Measurements from ENCODE around the gene GPX4. TPM values are rescaled to one million over a fixed set of nuclear protein-coding genes. Genes with fewer than 3 reads are reported as not detected.

Gene GPX4
- total and polyA plus RNA-seq, 2 of the 13 experiments (the other 11 are each of a cell fraction or from before 2014, with no cell fraction given): 535 to 613 TPM

GRCh38 chr19:1102407-1103131 lies 1.2 kb upstream of the GPX4 start (continued):
- TF ChIP-seq ZHX2 (IDR thresholded peaks at IDR 0.05; ENCODE audit: low read depth) (no peak), ZHX2 (CRISPR knock-in tag; IDR thresholded peaks at IDR 0.05; ENCODE audit: borderline replicate concordance) (no peak), ZBTB8A (CRISPR knock-in tag; IDR thresholded peaks at IDR 0.05; ENCODE audit: borderline replicate concordance, low read depth) (no peak), ZNF691 (CRISPR knock-in tag; IDR thresholded peaks at IDR 0.05; ENCODE audit: borderline replicate concordance, low read depth) (no peak), ZNF160 (CRISPR knock-in tag; IDR thresholded peaks at IDR 0.05) (no peak), HOXA3 (CRISPR knock-in tag; IDR thresholded peaks at IDR 0.05) (no peak; the same call in 1 of the 2 replicates), ARHGAP35 (CRISPR knock-in tag; IDR thresholded peaks at IDR 0.05; ENCODE audit: borderline replicate concordance) (no peak), ZNF564 (CRISPR knock-in tag; IDR thresholded peaks at IDR 0.05) (no peak), ZNF138 (CRISPR knock-in tag; IDR thresholded peaks at IDR 0.05; ENCODE audit: low read depth) (no peak), ZNF281 (CRISPR knock-in tag; IDR thresholded peaks at IDR 0.05; ENCODE audit: borderline replicate concordance) (no peak), ZNF576 (CRISPR knock-in tag; IDR thresholded peaks at IDR 0.05) (no peak), ZNF550 (CRISPR knock-in tag; IDR thresholded peaks at IDR 0.05; ENCODE audit: borderline replicate concordance) (no peak), ATF1 (CRISPR knock-in tag; IDR thresholded peaks at IDR 0.05) (0 out of 2 replicates have a peak, but pooled peaks have one; percentile 35), NR3C1 (CRISPR knock-in tag; IDR thresholded peaks at IDR 0.05) (no peak), HOXD1 (CRISPR knock-in tag; IDR thresholded peaks at IDR 0.05) (no peak), HIC2 (CRISPR knock-in tag; IDR thresholded peaks at IDR 0.05; ENCODE audit: low read depth) (peak; percentile 42; the same call in 1 of the 2 replicates), SP140L (CRISPR knock-in tag; IDR thresholded peaks at IDR 0.05; ENCODE audit: borderline replicate concordance) (no peak)
